ENCODE results near the gene RLN3. TPM values are rescaled to one million over a fixed set of nuclear protein-coding genes. Genes with fewer than 3 reads are reported as not detected.

Gene RLN3
- total RNA-seq, 6 donors from 2014 or later: 0.43 TPM; not detected in 5

DNA sequence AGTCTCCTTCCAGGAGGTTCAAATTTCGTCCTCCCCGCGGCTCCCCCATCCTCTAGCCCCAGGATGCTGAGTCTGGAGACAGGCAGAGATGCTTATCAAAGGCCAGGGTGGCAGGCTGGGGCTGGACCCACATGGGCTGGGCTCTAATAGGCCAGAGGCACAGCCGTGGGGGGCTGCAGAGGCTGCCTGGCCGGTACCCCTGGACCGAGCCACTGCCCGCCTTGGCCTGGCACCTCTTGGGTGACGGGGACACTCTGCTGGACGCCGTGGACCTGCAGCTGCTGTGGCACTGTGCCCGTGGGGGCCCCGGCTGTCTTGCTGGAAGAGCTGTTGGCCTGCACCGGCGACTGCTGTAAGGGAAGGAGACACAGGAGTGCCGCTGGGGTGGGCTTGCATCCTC lies 47.6 kb upstream of the RLN3 start:
- H3K9me3 ChIP-seq: no peaks in the 10 kb centered on the region
- WGBS, 2 donors: 95 to 96% methylated on average over 4 to 15 of the region's 15 CpGs
- TF ChIP-seq, protein P1, sequence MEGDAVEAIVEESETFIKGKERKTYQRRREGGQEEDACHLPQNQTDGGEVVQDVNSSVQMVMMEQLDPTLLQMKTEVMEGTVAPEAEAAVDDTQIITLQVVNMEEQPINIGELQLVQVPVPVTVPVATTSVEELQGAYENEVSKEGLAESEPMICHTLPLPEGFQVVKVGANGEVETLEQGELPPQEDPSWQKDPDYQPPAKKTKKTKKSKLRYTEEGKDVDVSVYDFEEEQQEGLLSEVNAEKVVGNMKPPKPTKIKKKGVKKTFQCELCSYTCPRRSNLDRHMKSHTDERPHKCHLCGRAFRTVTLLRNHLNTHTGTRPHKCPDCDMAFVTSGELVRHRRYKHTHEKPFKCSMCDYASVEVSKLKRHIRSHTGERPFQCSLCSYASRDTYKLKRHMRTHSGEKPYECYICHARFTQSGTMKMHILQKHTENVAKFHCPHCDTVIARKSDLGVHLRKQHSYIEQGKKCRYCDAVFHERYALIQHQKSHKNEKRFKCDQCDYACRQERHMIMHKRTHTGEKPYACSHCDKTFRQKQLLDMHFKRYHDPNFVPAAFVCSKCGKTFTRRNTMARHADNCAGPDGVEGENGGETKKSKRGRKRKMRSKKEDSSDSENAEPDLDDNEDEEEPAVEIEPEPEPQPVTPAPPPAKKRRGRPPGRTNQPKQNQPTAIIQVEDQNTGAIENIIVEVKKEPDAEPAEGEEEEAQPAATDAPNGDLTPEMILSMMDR (IDR thresholded peaks at IDR 0.05): no peak
- no peak for TF ChIP-seq EP300 (IDR thresholded peaks at IDR 0.05)
- TF ChIP-seq POLR2A (IDR thresholded peaks at IDR 0.05): no peak
- TF ChIP-seq POLR2AphosphoS5 (IDR thresholded peaks at IDR 0.05): no peak
- DNase-seq (peak in 1 of 2 donors; percentile 77), ATAC-seq (ENCODE audit: low FRiP score in 2 of 2) (no peak)
- no peak overlapping the region for H3K27ac ChIP-seq
- H3K27me3 ChIP-seq: no peaks in the 10 kb centered on the region
- no peak overlapping the region for H3K4me3 ChIP-seq
- peaks cover 0 to 33% (median 12%) of the 10 kb centered on the region in 4 donors for H3K36me3 ChIP-seq
- H3K4me1 ChIP-seq: peaks cover 14 to 30% (median 23%) of the 10 kb centered on the region in 4 donors

DNA sequence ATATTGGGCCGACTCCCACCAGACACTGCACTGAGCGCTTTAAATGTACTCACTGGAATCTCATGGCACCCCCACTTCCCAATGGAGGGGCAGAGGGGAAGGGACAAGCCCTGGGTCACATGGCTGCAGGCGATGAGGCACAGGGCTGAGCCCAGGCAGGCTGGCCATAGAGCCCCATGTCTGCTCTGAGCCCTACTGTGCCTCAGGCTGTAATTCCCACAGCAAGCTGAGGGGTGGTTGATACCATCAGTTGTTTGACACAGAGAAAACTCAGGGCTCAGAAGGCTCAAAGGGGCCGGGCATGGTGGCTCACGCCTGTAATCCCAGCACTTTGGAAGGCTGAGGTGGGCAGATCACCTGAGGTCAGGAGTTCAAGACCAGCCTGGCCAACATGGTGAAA lies 46.9 kb upstream of the RLN3 start:
- ATAC-seq (ENCODE audit: low FRiP score in 2 of 2) (no peak), DNase-seq (no peak)
- no peak overlapping the region for H3K4me3 ChIP-seq
- H3K9me3 ChIP-seq: no peaks in the 10 kb centered on the region
- H3K4me1 ChIP-seq: peaks cover 21 to 37% (median 29%) of the 10 kb centered on the region in 4 donors
- TF ChIP-seq EP300 (IDR thresholded peaks at IDR 0.05): no peak
- no peak overlapping the region for H3K27ac ChIP-seq
- WGBS, 2 donors: 95% methylated on average over 4 to 5 of the region's 5 CpGs
- no peaks in the 10 kb centered on the region for H3K27me3 ChIP-seq
- peaks cover 0 to 26% (median 9%) of the 10 kb centered on the region in 4 donors for H3K36me3 ChIP-seq

DNA sequence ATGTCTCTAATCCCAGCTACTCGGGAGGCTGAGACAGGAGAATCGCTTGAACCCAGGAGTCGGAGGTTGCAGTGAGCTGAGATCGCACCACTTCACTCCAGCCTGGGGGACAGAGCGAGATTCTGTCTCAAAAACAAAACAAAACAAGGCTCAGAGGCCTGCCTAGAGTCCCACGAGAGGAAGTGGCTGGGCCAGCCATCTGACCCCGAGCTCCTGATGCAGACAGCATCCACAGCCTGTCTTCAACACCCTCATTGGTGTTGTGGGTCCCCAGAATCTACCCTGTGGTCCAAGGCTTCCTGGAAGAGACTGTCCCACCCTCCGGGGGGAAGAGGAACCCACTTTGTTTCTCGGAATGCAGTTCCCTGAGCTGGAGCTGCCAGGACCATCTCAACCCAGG lies 46.5 kb upstream of the RLN3 start:
- WGBS, 2 donors: 75 to 87% methylated on average over 9 of the region's 9 CpGs
- ATAC-seq (ENCODE audit: low FRiP score in 2 of 2): no peak

DNA sequence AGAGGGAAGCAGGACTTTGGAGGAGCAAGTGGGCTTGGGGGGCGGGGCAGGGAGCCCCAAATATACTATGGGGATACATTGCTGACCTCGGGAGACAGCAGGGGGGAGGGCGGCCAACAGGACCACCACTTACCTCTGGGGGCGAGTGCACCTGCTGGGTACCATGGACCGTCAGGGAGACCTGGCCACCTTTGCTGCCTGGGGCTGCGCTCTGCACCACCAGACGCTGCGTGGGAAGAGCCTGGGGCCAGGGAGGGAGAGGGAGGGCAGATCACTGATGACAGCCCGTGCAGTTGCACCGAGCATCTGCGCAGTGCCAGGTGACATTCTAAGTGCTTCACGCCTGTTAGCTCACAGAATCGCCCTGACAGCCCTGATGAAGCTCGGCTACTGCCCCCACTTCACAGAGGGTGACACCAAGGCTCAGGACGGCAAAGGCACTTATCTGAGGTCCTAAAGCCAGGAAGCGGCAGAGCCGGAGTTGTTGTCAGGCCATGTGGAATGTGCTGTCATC lies 45.9 kb upstream of the RLN3 start:
- WGBS, 2 donors: 90 to 99% methylated on average over 10 to 14 of the region's 17 CpGs
- no peak for TF ChIP-seq POLR2A (IDR thresholded peaks at IDR 0.05)
- TF ChIP-seq POLR2AphosphoS5 (IDR thresholded peaks at IDR 0.05): no peak
- TF ChIP-seq EP300 (IDR thresholded peaks at IDR 0.05): no peak
- TF ChIP-seq, protein P1 (IDR thresholded peaks at IDR 0.05): no peak
- DNase-seq: peak in 1 of 2 donors; percentile 64
- no peak for ATAC-seq (ENCODE audit: low FRiP score in 2 of 2)
- peaks cover 0 to 23% (median 9%) of the 10 kb centered on the region in 4 donors for H3K36me3 ChIP-seq
- H3K4me1 ChIP-seq: peaks cover 32 to 47% (median 40%) of the 10 kb centered on the region in 4 donors
- H3K27me3 ChIP-seq: no peaks in the 10 kb centered on the region
- H3K27ac ChIP-seq: no peak overlapping the region
- no peaks in the 10 kb centered on the region for H3K9me3 ChIP-seq
- H3K4me3 ChIP-seq: no peak overlapping the region

More for the DNA sequence above, 46.5 kb upstream of the RLN3 start:
- no peak overlapping the region for H3K4me3 ChIP-seq
- H3K4me1 ChIP-seq: peaks cover 26 to 41% (median 34%) of the 10 kb centered on the region in 4 donors
- no peaks in the 10 kb centered on the region for H3K9me3 ChIP-seq
- no peak overlapping the region for H3K27ac ChIP-seq
- no peak for DNase-seq
- TF ChIP-seq POLR2A (IDR thresholded peaks at IDR 0.05): no peak
- TF ChIP-seq POLR2AphosphoS5 (IDR thresholded peaks at IDR 0.05): no peak
- no peak for TF ChIP-seq EP300 (IDR thresholded peaks at IDR 0.05)
- TF ChIP-seq, protein P1 (IDR thresholded peaks at IDR 0.05): no peak
- no peaks in the 10 kb centered on the region for H3K27me3 ChIP-seq
- H3K36me3 ChIP-seq: peaks cover 0 to 23% (median 9%) of the 10 kb centered on the region in 4 donors

DNA sequence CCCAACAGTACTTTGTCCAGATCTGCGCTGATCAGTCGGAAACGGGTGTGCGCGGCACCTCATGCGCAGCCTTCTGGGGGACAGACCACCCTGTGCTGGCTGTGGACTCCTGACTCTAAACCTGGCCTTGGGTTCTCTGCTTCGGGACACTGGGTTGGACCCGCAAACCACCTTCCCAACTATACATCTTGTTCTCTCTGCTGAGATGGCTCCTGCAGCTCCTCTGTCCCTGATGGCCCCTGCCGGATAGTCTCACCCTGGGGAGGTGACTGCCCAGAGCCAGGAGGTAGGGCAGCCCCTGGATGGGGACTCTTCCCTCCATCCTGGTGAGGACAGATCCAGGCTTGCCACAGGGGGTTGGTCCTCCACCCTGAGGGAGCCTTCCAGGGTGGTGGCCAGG lies 45.2 kb upstream of the RLN3 start:
- TF ChIP-seq POLR2A (IDR thresholded peaks at IDR 0.05) (no peak), EP300 (IDR thresholded peaks at IDR 0.05) (no peak), POLR2AphosphoS5 (IDR thresholded peaks at IDR 0.05) (no peak)
- TF ChIP-seq, protein P1 (IDR thresholded peaks at IDR 0.05): no peak
- WGBS, 2 donors: 94 to 100% methylated on average over 1 to 9 of the region's 9 CpGs
- no peak overlapping the region for H3K4me3 ChIP-seq
- H3K4me1 ChIP-seq: peaks cover 39 to 55% (median 47%) of the 10 kb centered on the region in 4 donors
- DNase-seq: no peak
- H3K27me3 ChIP-seq: no peaks in the 10 kb centered on the region
- H3K9me3 ChIP-seq: no peaks in the 10 kb centered on the region
- no peak overlapping the region for H3K27ac ChIP-seq
- peaks cover 0 to 23% (median 9%) of the 10 kb centered on the region in 4 donors for H3K36me3 ChIP-seq
- no peak for ATAC-seq (ENCODE audit: low FRiP score in 2 of 2)
